Naive thymus-derived CD8-positive, alpha-beta T cell (primary cell): Measurements from ENCODE around the gene MYO7A. TPM values are rescaled to one million over a fixed set of nuclear protein-coding genes. Genes with fewer than 3 reads are reported as not detected.
A peak's percentile ranks its signal among the peaks of the same experiment; 100 is the strongest.

Experiments used
- ATAC-seq, 2 donors: fragments of 150-1000 bp; cut with Tn5 transposase in 1 of 2; sonication (Bioruptor Pico), chemical (Tn5 transposase) in 1 of 2; 1 replicate in 1 of 2; 2 replicates in 1 of 2; pipeline ENCODE4 v1.10.0; 2021; ENCODE audit warnings: mild to moderate bottlenecking in 2 of 2, moderate library complexity in 2 of 2
- POLR2A ChIA-PET: fragments of 350-600 bp; sonication (Branson Sonifier 250); formaldehyde crosslinking; loops from one replicate; lab custom pipeline; 2021; ENCODE audit warnings: antibody characterized with exemption; lab: Charles Lee
- DNase-seq, 10 donors: peaks; one replicate each; pipeline versions ENCODE4 v3.0.0 to v3.0.0-alpha.2; 2020 to 2022
- H3K27ac Mint-ChIP-seq, 10 donors: one replicate each; pipeline ENCODE4 v1.8.0; 2020 to 2022; ENCODE audit warnings: mild to moderate bottlenecking in 10 of 10, mixed read lengths in 10 of 10, moderate library complexity in 4 of 10, inconsistent platforms in 1 of 10
- H3K27me3 Mint-ChIP-seq, 5 donors: one replicate each; pipeline ENCODE4 v1.8.0; 2021 to 2022; ENCODE audit warnings: mixed read lengths in 5 of 5
- H3K36me3 Mint-ChIP-seq, 3 donors: one replicate each; pipeline ENCODE4 v1.8.0; 2020 to 2022; ENCODE audit warnings: mixed read lengths in 3 of 3, mild to moderate bottlenecking in 2 of 3, inconsistent platforms in 1 of 3
- H3K4me1 Mint-ChIP-seq, 4 donors: one replicate each; pipeline ENCODE4 v1.8.0; 2021 to 2022; ENCODE audit warnings: mixed read lengths in 4 of 4
- H3K4me3 Mint-ChIP-seq, 10 donors: one replicate each; pipeline ENCODE4 v1.8.0; 2020 to 2022; ENCODE audit warnings: mild to moderate bottlenecking in 10 of 10, mixed read lengths in 10 of 10, moderate library complexity in 6 of 10, inconsistent platforms in 1 of 10
- H3K9me3 Mint-ChIP-seq, 9 donors: one replicate each; pipeline ENCODE4 v1.8.0; 2020 to 2022; ENCODE audit warnings: mixed read lengths in 9 of 9, mild to moderate bottlenecking in 3 of 9, inconsistent platforms in 1 of 9, moderate library complexity in 1 of 9
- polyA plus RNA-seq, 3 donors: library from polyadenylated mRNA; unstranded; fragments of 300-500 nt; fragmentation: Illumina TruSeq; gene quantifications; one replicate each; pipeline ENCODE4 v1.2.3, GENCODE V29; 2021
- total RNA-seq, 8 experiments: library from RNA in 2 of 8; stranded (reverse) in 2 of 8; gene quantifications; one replicate each; pipeline ENCODE4 v1.2.3 and lab custom pipeline; 2021 to 2026

The MYO7A gene
- total RNA-seq: under 1 TPM; 0.18 to 0.30 TPM
- not detected for polyA plus RNA-seq
- total RNA-seq (lab: John Stamatoyannopoulos, UW): 0 to 0.17 (median 0) reads per million in 6 experiments

GRCh38 chr11:77127920-77128691 is at the start of gene MYO7A:
Gene MYO7A, plus strand, starts transcription at chr11:77128246. Its CDS starts 2,389 bp downstream, at chr11:77130635.
- Mint-ChIP-seq H3K27me3 (peaks cover 0 to 9% (median 3%) of the 10 kb centered on the region in 5 donors), H3K27ac (peak within 1 kb of the TSS in 3 of 10 donors; percentile 22 to 50 (median 34)), H3K9me3 (no peaks in the 10 kb centered on the region), H3K4me1 (peaks cover 8 to 22% (median 13%) of the 10 kb centered on the region in 4 donors), H3K36me3 (peaks cover 0 to 11% (median 0%) of the 10 kb centered on the region in 3 donors), H3K4me3 (peak within 1 kb of the TSS; percentile 53 to 83 (median 70))
- POLR2A ChIA-PET: no interaction called here
- DNase-seq (no peak), ATAC-seq (peak in 1 of 2 donors; percentile 13)

GRCh38 chr11:77079666-77080065 is 48.4 kb upstream of the MYO7A start:
- Mint-ChIP-seq H3K4me1 (peaks cover 17 to 47% (median 28%) of the 10 kb centered on the region in 4 donors), H3K27ac (no peak overlapping the region), H3K4me3 (no peak overlapping the region), H3K36me3 (no peaks in the 10 kb centered on the region), H3K9me3 (peaks cover 0 to 9% (median 0%) of the 10 kb centered on the region in 9 donors), H3K27me3 (no peaks in the 10 kb centered on the region)
- no peak for ATAC-seq
- POLR2A ChIA-PET: interaction anchor here (0.5 to 1.5 kb wide), 2 partner anchors 9 to 1865 kb away, joined by 3 read pairs; no protein-coding TSS in a partner anchor
- DNase-seq: no peak

GRCh38 chr11:77080643-77081210 is 47.3 kb upstream of the MYO7A start:
- ATAC-seq (no peak), DNase-seq (peak in 1 of 10 donors; percentile 30)
- Mint-ChIP-seq H3K36me3 (peaks cover 0 to 3% (median 0%) of the 10 kb centered on the region in 3 donors), H3K9me3 (peaks cover 0 to 9% (median 0%) of the 10 kb centered on the region in 9 donors), H3K4me3 (no peak overlapping the region), H3K4me1 (peaks cover 16 to 45% (median 28%) of the 10 kb centered on the region in 4 donors), H3K27me3 (no peaks in the 10 kb centered on the region), H3K27ac (peak overlapping the region in 2 of 10 donors; percentile 52 to 96)
- POLR2A ChIA-PET: interaction anchor here (1.2 to 2.8 kb wide), 3 partner anchors 8 to 26 kb away, joined by 3 to 25 read pairs (median 3); partner anchors contain the start of gene CAPN5

- peaks cover 16 to 45% (median 27%) of the 10 kb centered on the region in 4 donors for H3K4me1 Mint-ChIP-seq
- peak overlapping the region; percentile 53 to 99 (median 80) for H3K27ac Mint-ChIP-seq
- H3K4me3 Mint-ChIP-seq: peak overlapping the region in 4 of 10 donors; percentile 12 to 85 (median 16)
- ATAC-seq (no peak), DNase-seq (peak in 2 of 10 donors; percentile 12 to 26)
- H3K27me3 Mint-ChIP-seq: no peaks in the 10 kb centered on the region
- POLR2A ChIA-PET: interaction anchor here (1.0 to 2.8 kb wide), 3 partner anchors 14 to 26 kb away, joined by 3 to 25 read pairs (median 3); partner anchors contain the start of gene CAPN5
- H3K36me3 Mint-ChIP-seq: peaks cover 0 to 3% (median 0%) of the 10 kb centered on the region in 3 donors
- H3K9me3 Mint-ChIP-seq: peaks cover 0 to 9% (median 0%) of the 10 kb centered on the region in 9 donors
These were observed 46.6 kb upstream of the MYO7A start for GRCh38 chr11:77081381-77081851.

GRCh38 chr11:77081976-77082836 is 45.8 kb upstream of the MYO7A start:
- peaks cover 16 to 42% (median 25%) of the 10 kb centered on the region in 4 donors for H3K4me1 Mint-ChIP-seq
- POLR2A ChIA-PET: interaction anchor here (1.0 to 2.8 kb wide), 7 partner anchors 9 to 35 kb away, joined by 3 to 25 read pairs (median 6); partner anchors contain the start of gene CAPN5
- peak overlapping the region; percentile 96 to 99 (median 98) for H3K27ac Mint-ChIP-seq
- ATAC-seq (peak; percentile 53 to 56), DNase-seq (peak in 4 of 10 donors; percentile 17 to 56 (median 23))
- no peaks in the 10 kb centered on the region for H3K27me3 Mint-ChIP-seq
- H3K4me3 Mint-ChIP-seq: peak overlapping the region; percentile 73 to 89 (median 86)
- H3K36me3 Mint-ChIP-seq: peaks cover 0 to 3% (median 0%) of the 10 kb centered on the region in 3 donors
- H3K9me3 Mint-ChIP-seq: peaks cover 0 to 9% (median 0%) of the 10 kb centered on the region in 9 donors

GRCh38 chr11:77082838-77083565 is 45.0 kb upstream of the MYO7A start:
- Mint-ChIP-seq H3K27me3 (no peaks in the 10 kb centered on the region), H3K27ac (peak overlapping the region; percentile 96 to 99 (median 98)), H3K36me3 (peaks cover 0 to 3% (median 0%) of the 10 kb centered on the region in 3 donors), H3K9me3 (peaks cover 0 to 9% (median 0%) of the 10 kb centered on the region in 9 donors), H3K4me1 (peaks cover 16 to 42% (median 25%) of the 10 kb centered on the region in 4 donors), H3K4me3 (peak overlapping the region; percentile 73 to 89 (median 86))
- ATAC-seq: peak; percentile 94 to 95
- DNase-seq: peak in 9 of 10 donors; percentile 18 to 79 (median 48)
- POLR2A ChIA-PET: interaction anchor here (1.0 to 2.8 kb wide), 5 partner anchors 9 to 35 kb away, joined by 4 to 25 read pairs (median 9); partner anchors contain the start of gene CAPN5

GRCh38 chr11:77083566-77084245 is 44.3 kb upstream of the MYO7A start:
- Mint-ChIP-seq H3K4me1 (peaks cover 16 to 42% (median 25%) of the 10 kb centered on the region in 4 donors), H3K9me3 (peaks cover 0 to 4% (median 0%) of the 10 kb centered on the region in 9 donors), H3K27me3 (no peaks in the 10 kb centered on the region), H3K4me3 (peak overlapping the region in 4 of 10 donors; percentile 26 to 86 (median 86)), H3K27ac (peak overlapping the region; percentile 74 to 99 (median 98)), H3K36me3 (peaks cover 0 to 3% (median 0%) of the 10 kb centered on the region in 3 donors)
- peak in 1 of 10 donors; percentile 64 for DNase-seq
- POLR2A ChIA-PET: interaction anchor here (1.0 to 2.8 kb wide), 3 partner anchors 8 to 36 kb away, joined by 4 to 25 read pairs (median 9); partner anchors contain the start of gene CAPN5
- ATAC-seq: no peak

GRCh38 chr11:77084581-77085191 is 43.4 kb upstream of the MYO7A start:
- POLR2A ChIA-PET: interaction anchor here (1.0 kb wide), 1 partner anchor 37 kb away, joined by 4 read pairs; no protein-coding TSS in a partner anchor
- peaks cover 16 to 40% (median 24%) of the 10 kb centered on the region in 4 donors for H3K4me1 Mint-ChIP-seq
- H3K9me3 Mint-ChIP-seq: no peaks in the 10 kb centered on the region
- H3K27me3 Mint-ChIP-seq: no peaks in the 10 kb centered on the region
- H3K27ac Mint-ChIP-seq: peak overlapping the region in 6 of 10 donors; percentile 19 to 84 (median 62)
- H3K36me3 Mint-ChIP-seq: peaks cover 0 to 3% (median 0%) of the 10 kb centered on the region in 3 donors
- no peak overlapping the region for H3K4me3 Mint-ChIP-seq
- DNase-seq (peak in 1 of 10 donors; percentile 43), ATAC-seq (no peak)

- no peaks in the 10 kb centered on the region for H3K27me3 Mint-ChIP-seq
- H3K9me3 Mint-ChIP-seq: no peaks in the 10 kb centered on the region
- ATAC-seq (no peak), DNase-seq (peak in 1 of 10 donors; percentile 50)
- no peak overlapping the region for H3K4me3 Mint-ChIP-seq
- peaks cover 0 to 3% (median 0%) of the 10 kb centered on the region in 3 donors for H3K36me3 Mint-ChIP-seq
- POLR2A ChIA-PET: no interaction called here
- H3K4me1 Mint-ChIP-seq: peaks cover 15 to 32% (median 22%) of the 10 kb centered on the region in 4 donors
- peak overlapping the region in 3 of 10 donors; percentile 29 to 69 (median 51) for H3K27ac Mint-ChIP-seq
These were observed 42.4 kb upstream of the MYO7A start for GRCh38 chr11:77085652-77086051.
